GM20431 (cell line): ENCODE results near the gene MCM3AP.
"Not testable (repeated sequence)": the region's sequence is repeated elsewhere in the genome, so short reads cannot be mapped to it uniquely, and the experiment has no call there.

Experiments used
- in situ Hi-C: fragments of 300-500 bp; cut with MseI, MboI; formaldehyde crosslinking; loops from one replicate; pipeline ENCODE4 v1.15.0; 2020; ENCODE audit warnings: low sequenced_read_pairs; ENCODE audit not compliant: unreplicated experiment

The MCM3AP gene

GRCh38 chr21:46208761-46209721, 76.4 kb downstream of the MCM3AP start:
- in situ Hi-C loops = no loop called here

GRCh38 chr21:46207920-46208591, 77.4 kb downstream of the MCM3AP start:
- in situ Hi-C loops = no loop called here

- in situ Hi-C loops = no loop called here
Observed at GRCh38 chr21:46207006-46207919, 78.1 kb downstream of the MCM3AP start.

GRCh38 chr21:46206163-46207005, 79.0 kb downstream of the MCM3AP start:
- in situ Hi-C loops = no loop called here

- in situ Hi-C loops = no loop called here
Observed at GRCh38 chr21:46205766-46206162, 79.6 kb downstream of the MCM3AP start.

GRCh38 chr21:46205166-46205565, 80.2 kb downstream of the MCM3AP start:
- in situ Hi-C loops = no loop called here

GRCh38 chr21:46203203-46203600, 82.2 kb downstream of the MCM3AP start:
- in situ Hi-C loops = no loop called here

GRCh38 chr21:46202592-46203202, 82.7 kb downstream of the MCM3AP start:
- in situ Hi-C loops = no loop called here

GRCh38 chr21:46200877-46201803, 84.3 kb downstream of the MCM3AP start:
- in situ Hi-C loops = not testable (repeated sequence)

- in situ Hi-C loops = no loop called here
Observed at GRCh38 chr21:46199436-46200373, 85.7 kb downstream of the MCM3AP start.

- in situ Hi-C loops = no loop called here
Observed at GRCh38 chr21:46196733-46197132, 88.7 kb downstream of the MCM3AP start.

- in situ Hi-C loops = no loop called here
Observed at GRCh38 chr21:46195595-46196195, 89.7 kb downstream of the MCM3AP start.

GRCh38 chr21:46194374-46195334, 90.8 kb downstream of the MCM3AP start:
- in situ Hi-C loops = no loop called here

GRCh38 chr21:46193829-46194373, 91.5 kb downstream of the MCM3AP start:
- in situ Hi-C loops = no loop called here
